MCF 10A (cell line): ENCODE measurements around the gene PACRG. TPM values are rescaled to one million over a fixed set of nuclear protein-coding genes. Genes with fewer than 3 reads are reported as not detected.

Experiments used
- BruUV-seq: library from RNA; stranded (reverse); fragments of 400-500 nt; replicated peaks from 2 replicates; lab custom pipeline; 2021; lab: Mats Ljungman, UMichigan
- CTCF ChIA-PET: fragments of 300-600 bp; sonication (Branson Sonifier 250); formaldehyde crosslinking; extraction: SDS; loops from one replicate; lab custom pipeline; 2021; ENCODE audit warnings: antibody characterized with exemption, inconsistent platforms; lab: Yijun Ruan, JAX
- POLR2A ChIA-PET: fragments of 300-600, 350-650 bp; sonication (Branson Sonifier 250); formaldehyde crosslinking; extraction: SDS; loops from one replicate; lab custom pipeline; 2020; ENCODE audit warnings: antibody characterized with exemption, inconsistent platforms; lab: Yijun Ruan, JAX
- DNase-seq: peaks from one replicate; pipeline ENCODE4 v3.0.0-alpha.2; 2018; ENCODE audit not compliant: unreplicated experiment
- H3K27ac Mint-ChIP-seq: one replicate; pipeline ENCODE4 v1.8.0; 2022; ENCODE audit warnings: mild to moderate bottlenecking, low read depth, mixed read lengths; ENCODE audit not compliant: unreplicated experiment
- H3K27me3 Mint-ChIP-seq: one replicate; pipeline ENCODE4 v1.8.0; 2022; ENCODE audit warnings: mixed read lengths; ENCODE audit not compliant: insufficient read depth, unreplicated experiment
- H3K36me3 Mint-ChIP-seq: one replicate; pipeline ENCODE4 v1.8.0; 2022; ENCODE audit warnings: mild to moderate bottlenecking, moderate library complexity, mixed read lengths; ENCODE audit not compliant: insufficient read depth, unreplicated experiment
- H3K4me1 Mint-ChIP-seq: one replicate; pipeline ENCODE4 v1.8.0; 2022; ENCODE audit warnings: mixed read lengths; ENCODE audit not compliant: insufficient read depth, unreplicated experiment
- H3K4me3 Mint-ChIP-seq: one replicate; pipeline ENCODE4 v1.8.0; 2022; ENCODE audit warnings: mild to moderate bottlenecking, moderate library complexity, mixed read lengths; ENCODE audit not compliant: unreplicated experiment
- H3K9me3 Mint-ChIP-seq: one replicate; pipeline ENCODE4 v1.8.0; 2022; ENCODE audit warnings: mixed read lengths; ENCODE audit not compliant: unreplicated experiment
- intact Hi-C: fragments of 100-400 bp; cut with micrococcal nuclease; formaldehyde crosslinking; loops from 2 replicates; pipeline ENCODE4 v1.14.1; 2022
- total RNA-seq: library from RNA; stranded (reverse); gene quantifications from 2 replicates; pipeline ENCODE4 v1.2.3, GENCODE V29; 2022
- TF ChIP-seq, protein P1 (sequence below): fragments of 200-600 bp; IDR thresholded peaks from one replicate; pipeline ENCODE4 v1.8.0; 2022; ENCODE audit warnings: antibody characterized with exemption, mild to moderate bottlenecking; ENCODE audit not compliant: unreplicated experiment

PACRG gene
- total RNA-seq, 1 experiment from 2014 or later, result not detected

DNA sequence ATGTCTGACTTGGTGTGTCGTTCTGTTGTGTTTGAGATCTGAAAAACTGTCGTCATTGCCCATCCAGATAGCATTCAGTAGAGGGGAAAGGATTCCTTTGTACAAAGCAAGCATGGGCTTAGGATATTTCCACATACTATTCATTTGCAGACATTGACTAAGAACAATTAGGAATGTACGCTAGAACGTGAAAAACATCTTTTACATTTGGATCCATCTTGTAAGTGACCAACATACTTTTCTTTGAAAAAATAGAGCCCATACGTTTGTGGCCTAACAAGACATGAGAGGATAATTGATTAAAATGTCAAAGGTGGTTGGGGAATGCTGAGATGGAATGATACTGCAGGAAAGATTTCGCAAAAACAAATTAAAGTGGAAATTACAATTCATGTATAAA lies 461.0 kb downstream of the PACRG start:
- H3K36me3 Mint-ChIP-seq, result no peaks in the 10 kb centered on the region
- no peak for DNase-seq
- no TSS peak for BruUV-seq
- TF ChIP-seq, protein P1, sequence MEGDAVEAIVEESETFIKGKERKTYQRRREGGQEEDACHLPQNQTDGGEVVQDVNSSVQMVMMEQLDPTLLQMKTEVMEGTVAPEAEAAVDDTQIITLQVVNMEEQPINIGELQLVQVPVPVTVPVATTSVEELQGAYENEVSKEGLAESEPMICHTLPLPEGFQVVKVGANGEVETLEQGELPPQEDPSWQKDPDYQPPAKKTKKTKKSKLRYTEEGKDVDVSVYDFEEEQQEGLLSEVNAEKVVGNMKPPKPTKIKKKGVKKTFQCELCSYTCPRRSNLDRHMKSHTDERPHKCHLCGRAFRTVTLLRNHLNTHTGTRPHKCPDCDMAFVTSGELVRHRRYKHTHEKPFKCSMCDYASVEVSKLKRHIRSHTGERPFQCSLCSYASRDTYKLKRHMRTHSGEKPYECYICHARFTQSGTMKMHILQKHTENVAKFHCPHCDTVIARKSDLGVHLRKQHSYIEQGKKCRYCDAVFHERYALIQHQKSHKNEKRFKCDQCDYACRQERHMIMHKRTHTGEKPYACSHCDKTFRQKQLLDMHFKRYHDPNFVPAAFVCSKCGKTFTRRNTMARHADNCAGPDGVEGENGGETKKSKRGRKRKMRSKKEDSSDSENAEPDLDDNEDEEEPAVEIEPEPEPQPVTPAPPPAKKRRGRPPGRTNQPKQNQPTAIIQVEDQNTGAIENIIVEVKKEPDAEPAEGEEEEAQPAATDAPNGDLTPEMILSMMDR, result no peak
- no peaks in the 10 kb centered on the region for H3K27me3 Mint-ChIP-seq
- H3K4me1 Mint-ChIP-seq, result no peaks in the 10 kb centered on the region
- H3K4me3 Mint-ChIP-seq, result no peak overlapping the region
- H3K9me3 Mint-ChIP-seq, result no peaks in the 10 kb centered on the region
- no peak overlapping the region for H3K27ac Mint-ChIP-seq
- ChIA-PET POLR2A (interaction anchor here (1.8 kb wide), 1 partner anchor 17 kb away, joined by 3 read pairs; no protein-coding TSS in a partner anchor), CTCF (interaction anchor here (1.3 kb wide), 1 partner anchor 11 kb away, joined by 4 read pairs; no protein-coding TSS in a partner anchor)
- intact Hi-C loops, result no loop called here

DNA sequence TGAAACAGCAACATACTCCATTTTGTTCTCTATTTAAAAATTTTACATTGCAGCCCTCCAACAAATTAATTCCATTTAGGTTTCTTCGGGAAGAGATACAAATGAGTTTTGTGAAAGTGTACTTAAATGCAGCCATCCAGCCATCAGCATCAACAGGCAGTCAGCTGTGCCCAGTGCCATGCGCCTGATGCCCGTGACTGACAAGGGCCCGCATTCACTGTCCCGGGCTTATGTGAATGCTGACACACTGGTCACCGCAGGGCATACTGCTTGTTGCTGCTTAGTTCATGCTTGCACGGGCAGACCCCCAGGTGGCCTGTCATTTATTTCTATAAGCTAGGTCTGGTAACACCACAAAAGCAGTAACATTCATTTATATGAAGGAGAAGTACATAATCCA lies 461.8 kb downstream of the PACRG start:
- TF ChIP-seq, protein P1, result no peak
- H3K27me3 Mint-ChIP-seq, result no peaks in the 10 kb centered on the region
- H3K9me3 Mint-ChIP-seq, result no peaks in the 10 kb centered on the region
- ChIA-PET CTCF (interaction anchor here (1.3 kb wide), 1 partner anchor 12 kb away, joined by 4 read pairs; no protein-coding TSS in a partner anchor), POLR2A (interaction anchor here (1.8 kb wide), 1 partner anchor 18 kb away, joined by 3 read pairs; no protein-coding TSS in a partner anchor)
- H3K36me3 Mint-ChIP-seq, result no peaks in the 10 kb centered on the region
- no TSS peak for BruUV-seq
- DNase-seq, result no peak
- intact Hi-C loops, result no loop called here
- no peaks in the 10 kb centered on the region for H3K4me1 Mint-ChIP-seq
- no peak overlapping the region for H3K4me3 Mint-ChIP-seq
- H3K27ac Mint-ChIP-seq, result no peak overlapping the region

DNA sequence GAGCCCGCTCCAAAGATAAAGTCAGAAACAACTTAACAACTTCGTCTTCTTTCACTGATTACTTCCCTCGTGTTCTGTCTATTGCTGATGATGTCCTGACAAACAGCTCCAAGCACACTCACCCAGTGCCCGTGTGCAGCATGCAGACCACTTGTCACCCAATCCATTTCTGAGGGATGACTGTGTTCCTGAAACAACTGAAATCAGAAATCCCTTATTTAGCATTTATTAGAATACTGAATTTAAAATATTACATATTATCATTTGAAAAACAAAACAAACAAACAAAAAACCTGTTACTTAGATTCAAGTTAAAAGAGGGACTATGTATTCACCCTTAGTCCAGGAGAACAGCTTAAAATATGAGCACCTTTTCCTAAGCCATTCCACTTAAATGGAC lies 463.0 kb downstream of the PACRG start:
- TF ChIP-seq, protein P1, result no peak
- H3K4me1 Mint-ChIP-seq, result no peaks in the 10 kb centered on the region
- no TSS peak for BruUV-seq
- H3K4me3 Mint-ChIP-seq, result no peak overlapping the region
- POLR2A ChIA-PET, result no interaction called here
- no peak for DNase-seq
- intact Hi-C loops, result no loop called here
- H3K36me3 Mint-ChIP-seq, result no peaks in the 10 kb centered on the region
- H3K27me3 Mint-ChIP-seq, result no peaks in the 10 kb centered on the region
- H3K9me3 Mint-ChIP-seq, result no peaks in the 10 kb centered on the region
- CTCF ChIA-PET, result interaction anchor here (1.6 kb wide), 1 partner anchor 20 kb away, joined by 4 read pairs; no protein-coding TSS in a partner anchor
- H3K27ac Mint-ChIP-seq, result no peak overlapping the region

DNA sequence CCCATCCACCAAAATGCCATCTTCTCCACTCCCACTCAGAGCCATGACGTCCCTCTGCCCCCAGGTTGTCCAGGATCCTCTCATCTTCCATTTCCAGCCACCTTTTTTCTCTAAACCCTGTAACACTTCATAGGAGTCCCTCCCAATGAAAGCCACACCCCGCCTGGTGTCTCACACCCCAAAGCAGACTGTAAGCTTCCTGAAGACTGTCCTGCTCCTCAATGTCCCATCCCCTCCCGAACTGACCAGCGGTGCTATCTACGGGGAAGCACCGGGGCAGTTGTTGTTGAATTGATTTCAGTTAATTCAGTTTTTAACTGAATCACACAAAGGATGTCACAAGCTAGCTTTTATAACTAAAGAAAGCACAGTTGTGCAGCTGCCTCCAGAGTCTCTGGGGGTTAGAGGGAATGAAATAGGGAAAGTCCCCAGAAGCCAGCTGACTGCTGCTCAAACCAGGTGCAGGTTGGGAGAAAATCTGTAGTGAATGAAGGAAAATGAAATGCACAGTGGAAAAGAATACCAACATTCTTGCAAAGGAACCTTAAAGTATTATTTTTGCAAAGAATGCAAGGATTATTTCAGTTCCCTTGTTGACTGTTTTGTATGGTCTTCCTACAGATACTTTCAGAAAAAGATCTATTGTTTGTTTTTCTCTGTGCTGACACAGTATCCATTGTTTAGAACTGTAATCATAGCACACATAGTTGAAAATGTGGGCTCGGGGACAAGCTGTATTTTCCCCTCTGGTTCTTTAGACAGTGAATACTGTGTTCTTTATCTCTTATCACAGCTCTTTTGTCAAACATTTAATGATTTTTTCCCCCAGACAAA lies 464.1 kb downstream of the PACRG start:
- H3K36me3 Mint-ChIP-seq, result no peaks in the 10 kb centered on the region
- no peaks in the 10 kb centered on the region for H3K27me3 Mint-ChIP-seq
- BruUV-seq, result no TSS peak
- ChIA-PET CTCF (interaction anchor here (1.6 kb wide), 1 partner anchor 21 kb away, joined by 4 read pairs; no protein-coding TSS in a partner anchor), POLR2A (interaction anchor here (0.7 kb wide), 1 partner anchor 1298 kb away, joined by 3 read pairs; no protein-coding TSS in a partner anchor)
- intact Hi-C loops, result no loop called here
- H3K4me3 Mint-ChIP-seq, result no peak overlapping the region
- TF ChIP-seq, protein P1, result no peak
- no peaks in the 10 kb centered on the region for H3K9me3 Mint-ChIP-seq
- H3K27ac Mint-ChIP-seq, result no peak overlapping the region
- DNase-seq, result no peak
- no peaks in the 10 kb centered on the region for H3K4me1 Mint-ChIP-seq
